CD4-positive, alpha-beta memory T cell (primary cell): Measurements from ENCODE around the gene GRID2. TPM values are rescaled to one million over a fixed set of nuclear protein-coding genes. Genes with fewer than 3 reads are reported as not detected.

Experiments
- CTCF ChIA-PET: fragments of 350-600 bp; sonication (Branson Sonifier 250); formaldehyde crosslinking; loops from one replicate; lab custom pipeline; 2021; ENCODE audit warnings: inconsistent platforms; ENCODE audit not compliant: partially characterized antibody; lab: Charles Lee
- POLR2A ChIA-PET: fragments of 350-600 bp; sonication (Branson Sonifier 250); formaldehyde crosslinking; loops from one replicate; lab custom pipeline; 2021; ENCODE audit not compliant: partially characterized antibody; lab: Charles Lee
- DNase-seq, 5 donors: peaks; one replicate each; pipeline versions ENCODE4 v3.0.0 to v3.0.0-alpha.2; 2020 to 2022; ENCODE audit warnings: mixed read lengths in 1 of 5
- H3K27ac ChIP-seq: one replicate; pipeline ENCODE4 v1.7.0; 2013; ENCODE audit warnings: low read depth, low read length
- H3K27me3 ChIP-seq: 2 replicates; pipeline ENCODE4 v1.7.0; 2013; ENCODE audit warnings: mild to moderate bottlenecking, low read length, moderate library complexity; ENCODE audit not compliant: insufficient read depth
- H3K36me3 ChIP-seq: 2 replicates; pipeline ENCODE4 v1.7.0; 2013; ENCODE audit warnings: mild to moderate bottlenecking, low read length, moderate library complexity; ENCODE audit not compliant: insufficient read depth
- H3K4me1 ChIP-seq: 2 replicates; pipeline ENCODE4 v1.7.0; 2013; ENCODE audit warnings: mild to moderate bottlenecking, low read length, moderate library complexity; ENCODE audit not compliant: insufficient read depth
- H3K4me3 ChIP-seq, 2 donors: one replicate each; pipeline ENCODE4 v1.7.0; 2013; ENCODE audit warnings: low read length in 2 of 2, mild to moderate bottlenecking in 1 of 2
- H3K9me3 ChIP-seq, 2 donors: one replicate each; pipeline ENCODE4 v1.7.0; 2013; ENCODE audit warnings: low read length in 2 of 2, control low read depth in 1 of 2; ENCODE audit not compliant: control insufficient read depth in 1 of 2
- H3K27ac Mint-ChIP-seq, 7 donors: one replicate each; pipeline ENCODE4 v1.8.0; 2020 to 2021; ENCODE audit warnings: mixed read lengths in 7 of 7, mild to moderate bottlenecking in 6 of 7, inconsistent platforms in 3 of 7, moderate library complexity in 3 of 7
- H3K27me3 Mint-ChIP-seq, 2 donors: one replicate each; pipeline ENCODE4 v1.8.0; 2020 to 2021; ENCODE audit warnings: mixed read lengths in 2 of 2
- H3K36me3 Mint-ChIP-seq, 2 donors: one replicate each; pipeline ENCODE4 v1.8.0; 2020 to 2021; ENCODE audit warnings: mixed read lengths in 2 of 2, inconsistent platforms in 1 of 2, mild to moderate bottlenecking in 1 of 2
- H3K4me1 Mint-ChIP-seq, 4 donors: one replicate each; pipeline ENCODE4 v1.8.0; 2020 to 2021; ENCODE audit warnings: mixed read lengths in 4 of 4, mild to moderate bottlenecking in 1 of 4
- H3K4me3 Mint-ChIP-seq, 8 donors: one replicate each; pipeline ENCODE4 v1.8.0; 2020 to 2021; ENCODE audit warnings: mixed read lengths in 8 of 8, mild to moderate bottlenecking in 7 of 8, moderate library complexity in 6 of 8, inconsistent platforms in 3 of 8
- H3K9me3 Mint-ChIP-seq, 8 donors: one replicate each; pipeline ENCODE4 v1.8.0; 2020 to 2021; ENCODE audit warnings: mixed read lengths in 8 of 8, mild to moderate bottlenecking in 5 of 8, inconsistent platforms in 3 of 8, moderate library complexity in 1 of 8
- intact Hi-C: fragments of 100-400 bp; cut with micrococcal nuclease; formaldehyde crosslinking; loops from one replicate; pipeline ENCODE4 v1.15.1; 2023
- polyA plus RNA-seq, 2 donors: library from polyadenylated mRNA; unstranded; fragments of 300-500 nt; fragmentation: Illumina TruSeq; gene quantifications; one replicate each; pipeline ENCODE4 v1.2.3, GENCODE V29; 2021
- total RNA-seq, 2 experiments: library from RNA; stranded (reverse); gene quantifications; one replicate each; pipeline ENCODE4 v1.2.3, GENCODE V29; 2021

Gene GRID2
- total and polyA plus RNA-seq, 4 experiments from 2014 or later: not detected

- no peaks in the 10 kb centered on the region for H3K9me3 ChIP-seq
- no peaks in the 10 kb centered on the region for H3K36me3 ChIP-seq
- Mint-ChIP-seq H3K4me3 (no peak overlapping the region), H3K36me3 (no peaks in the 10 kb centered on the region), H3K27ac (no peak overlapping the region), H3K4me1 (no peaks in the 10 kb centered on the region), H3K9me3 (peaks cover 0 to 10% (median 0%) of the 10 kb centered on the region in 8 donors), H3K27me3 (no peaks in the 10 kb centered on the region)
- intact Hi-C loops: no loop called here
- CTCF ChIA-PET: no interaction called here
- H3K4me1 ChIP-seq: no peaks in the 10 kb centered on the region
- H3K27ac ChIP-seq: no peak overlapping the region
- no peak overlapping the region for H3K4me3 ChIP-seq
- no peak for DNase-seq
- POLR2A ChIA-PET: no interaction called here
- H3K27me3 ChIP-seq: no peaks in the 10 kb centered on the region
Measured at GRCh38 chr4:93334003-93334402, 1030.2 kb downstream of the GRID2 start.

- H3K9me3 Mint-ChIP-seq: peaks cover 0 to 14% (median 0%) of the 10 kb centered on the region in 8 donors
- Histone ChIP-seq H3K36me3 (no peaks in the 10 kb centered on the region), H3K27ac (no peak overlapping the region), H3K4me3 (no peak overlapping the region), H3K27me3 (no peaks in the 10 kb centered on the region), H3K9me3 (no peaks in the 10 kb centered on the region), H3K4me1 (no peaks in the 10 kb centered on the region)
- H3K27ac Mint-ChIP-seq: no peak overlapping the region
- POLR2A ChIA-PET: no interaction called here
- intact Hi-C loops: no loop called here
- H3K4me1 Mint-ChIP-seq: no peaks in the 10 kb centered on the region
- H3K4me3 Mint-ChIP-seq: no peak overlapping the region
- DNase-seq: no peak
- no peaks in the 10 kb centered on the region for H3K27me3 Mint-ChIP-seq
- no peaks in the 10 kb centered on the region for H3K36me3 Mint-ChIP-seq
- CTCF ChIA-PET: no interaction called here
Measured at GRCh38 chr4:93337196-93337595, 1033.4 kb downstream of the GRID2 start.

GRCh38 chr4:93342738-93343137 lies 1039.0 kb downstream of the GRID2 start:
- H3K27me3 ChIP-seq: no peaks in the 10 kb centered on the region
- intact Hi-C loops: no loop called here
- H3K27ac ChIP-seq: no peak overlapping the region
- Mint-ChIP-seq H3K4me1 (no peaks in the 10 kb centered on the region), H3K4me3 (no peak overlapping the region), H3K27me3 (no peaks in the 10 kb centered on the region), H3K9me3 (peaks cover 0 to 11% (median 3%) of the 10 kb centered on the region in 8 donors), H3K36me3 (no peaks in the 10 kb centered on the region), H3K27ac (no peak overlapping the region)
- H3K9me3 ChIP-seq: no peaks in the 10 kb centered on the region
- POLR2A ChIA-PET: no interaction called here
- H3K4me1 ChIP-seq: no peaks in the 10 kb centered on the region
- H3K36me3 ChIP-seq: no peaks in the 10 kb centered on the region
- DNase-seq: no peak
- H3K4me3 ChIP-seq: no peak overlapping the region
- CTCF ChIA-PET: no interaction called here

GRCh38 chr4:93346840-93347239 lies 1043.1 kb downstream of the GRID2 start:
- Histone ChIP-seq H3K4me3 (no peak overlapping the region), H3K36me3 (no peaks in the 10 kb centered on the region), H3K27ac (no peak overlapping the region), H3K27me3 (no peaks in the 10 kb centered on the region), H3K4me1 (no peaks in the 10 kb centered on the region), H3K9me3 (no peaks in the 10 kb centered on the region)
- Mint-ChIP-seq H3K9me3 (peaks cover 0 to 9% (median 4%) of the 10 kb centered on the region in 8 donors), H3K27me3 (no peaks in the 10 kb centered on the region), H3K4me1 (no peaks in the 10 kb centered on the region), H3K36me3 (no peaks in the 10 kb centered on the region), H3K4me3 (no peak overlapping the region), H3K27ac (no peak overlapping the region)
- CTCF ChIA-PET: no interaction called here
- intact Hi-C loops: no loop called here
- POLR2A ChIA-PET: no interaction called here
- DNase-seq: no peak

- H3K36me3 ChIP-seq: no peaks in the 10 kb centered on the region
Measured at GRCh38 chr4:93348896-93349295, 1045.1 kb downstream of the GRID2 start.

GRCh38 chr4:93351846-93352245 lies 1048.1 kb downstream of the GRID2 start:
- no peak overlapping the region for H3K27ac ChIP-seq
- ChIA-PET POLR2A (no interaction called here), CTCF (no interaction called here)
- intact Hi-C loops: no loop called here
- H3K4me3 Mint-ChIP-seq: no peak overlapping the region
- no peaks in the 10 kb centered on the region for H3K4me1 ChIP-seq
- no peaks in the 10 kb centered on the region for H3K27me3 ChIP-seq
- no peak overlapping the region for H3K4me3 ChIP-seq
- H3K36me3 Mint-ChIP-seq: no peaks in the 10 kb centered on the region
- H3K4me1 Mint-ChIP-seq: no peaks in the 10 kb centered on the region
- H3K9me3 Mint-ChIP-seq: peaks cover 0 to 15% (median 3%) of the 10 kb centered on the region in 8 donors
- no peaks in the 10 kb centered on the region for H3K27me3 Mint-ChIP-seq
- no peaks in the 10 kb centered on the region for H3K9me3 ChIP-seq
- no peak overlapping the region for H3K27ac Mint-ChIP-seq
- DNase-seq: no peak
- H3K36me3 ChIP-seq: no peaks in the 10 kb centered on the region

More at GRCh38 chr4:93348896-93349295, 1045.1 kb downstream of the GRID2 start:
- Histone ChIP-seq H3K27me3 (no peaks in the 10 kb centered on the region), H3K4me3 (no peak overlapping the region), H3K9me3 (no peaks in the 10 kb centered on the region), H3K4me1 (no peaks in the 10 kb centered on the region), H3K27ac (no peak overlapping the region)
- ChIA-PET POLR2A (no interaction called here), CTCF (no interaction called here)
- intact Hi-C loops: no loop called here
- H3K36me3 Mint-ChIP-seq: no peaks in the 10 kb centered on the region
- no peak overlapping the region for H3K4me3 Mint-ChIP-seq
- no peaks in the 10 kb centered on the region for H3K27me3 Mint-ChIP-seq
- peaks cover 0 to 14% (median 2%) of the 10 kb centered on the region in 8 donors for H3K9me3 Mint-ChIP-seq
- H3K4me1 Mint-ChIP-seq: no peaks in the 10 kb centered on the region
- DNase-seq: no peak
- H3K27ac Mint-ChIP-seq: no peak overlapping the region

GRCh38 chr4:93355411-93355810 lies 1051.6 kb downstream of the GRID2 start:
- intact Hi-C loops: no loop called here
- Histone ChIP-seq H3K4me1 (no peaks in the 10 kb centered on the region), H3K27ac (no peak overlapping the region), H3K36me3 (no peaks in the 10 kb centered on the region), H3K9me3 (no peaks in the 10 kb centered on the region), H3K27me3 (no peaks in the 10 kb centered on the region), H3K4me3 (no peak overlapping the region)
- DNase-seq: no peak
- H3K9me3 Mint-ChIP-seq: peaks cover 0 to 15% (median under 1%) of the 10 kb centered on the region in 8 donors
- ChIA-PET CTCF (no interaction called here), POLR2A (no interaction called here)
- H3K36me3 Mint-ChIP-seq: no peaks in the 10 kb centered on the region
- no peak overlapping the region for H3K4me3 Mint-ChIP-seq
- no peaks in the 10 kb centered on the region for H3K27me3 Mint-ChIP-seq
- no peaks in the 10 kb centered on the region for H3K4me1 Mint-ChIP-seq
- H3K27ac Mint-ChIP-seq: no peak overlapping the region

- CTCF ChIA-PET: no interaction called here
- Histone ChIP-seq H3K27me3 (no peaks in the 10 kb centered on the region), H3K4me3 (no peak overlapping the region), H3K27ac (no peak overlapping the region), H3K9me3 (no peaks in the 10 kb centered on the region), H3K4me1 (no peaks in the 10 kb centered on the region), H3K36me3 (no peaks in the 10 kb centered on the region)
- Mint-ChIP-seq H3K4me3 (no peak overlapping the region), H3K36me3 (no peaks in the 10 kb centered on the region), H3K4me1 (no peaks in the 10 kb centered on the region), H3K9me3 (peaks cover 0 to 9% (median 2%) of the 10 kb centered on the region in 8 donors), H3K27me3 (no peaks in the 10 kb centered on the region), H3K27ac (no peak overlapping the region)
- intact Hi-C loops: no loop called here
- no peak for DNase-seq
- POLR2A ChIA-PET: no interaction called here
Measured at GRCh38 chr4:93359586-93359985, 1055.8 kb downstream of the GRID2 start.
